Germinal center (tissue), 1 donor: ENCODE results near the gene SLC48A1.
A peak's percentile ranks its signal among the peaks of the same experiment; 100 is the strongest.

Experiments
- DNase-seq: peaks from one replicate; pipeline ENCODE4 v3.0.0; 2012; ENCODE audit warnings: mixed read lengths, low spot score

The SLC48A1 gene

DNA sequence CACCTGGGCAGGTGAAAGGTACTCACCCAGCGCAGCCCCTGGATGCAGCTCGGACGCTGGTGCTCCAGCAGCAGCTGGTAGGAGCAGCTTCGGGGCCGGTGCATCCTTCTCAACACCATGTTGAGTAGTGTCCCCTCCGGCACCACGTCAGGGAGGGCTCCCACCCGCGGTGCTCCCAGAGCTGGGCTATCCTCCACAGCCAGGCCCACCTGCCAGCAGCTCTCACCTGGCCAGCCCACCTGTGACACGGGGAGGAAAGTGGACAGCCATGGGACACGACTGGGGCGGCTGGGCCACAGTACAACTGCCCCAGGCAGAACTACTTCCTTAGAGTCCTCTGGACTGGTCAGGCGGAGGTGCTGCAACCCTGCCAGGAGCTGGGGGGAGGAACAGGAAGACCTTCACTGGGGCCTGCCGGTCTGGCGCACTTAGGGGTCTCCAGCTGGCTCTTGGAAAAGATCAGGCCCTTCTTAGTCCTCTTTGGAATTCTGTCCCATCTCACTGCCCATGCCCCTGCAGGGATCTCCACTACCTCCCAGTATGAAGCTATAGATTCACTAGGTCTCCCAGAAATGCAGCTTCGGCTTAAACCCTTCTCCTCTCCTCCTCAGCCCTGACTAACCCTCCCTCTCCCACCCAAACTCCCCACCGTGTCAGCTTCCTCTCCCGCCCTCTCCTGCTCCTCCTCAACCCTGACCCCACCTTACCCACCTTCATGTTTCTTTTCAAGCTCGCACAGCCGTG lies 15.0 kb upstream of the SLC48A1 start:
- no peak for DNase-seq

DNA sequence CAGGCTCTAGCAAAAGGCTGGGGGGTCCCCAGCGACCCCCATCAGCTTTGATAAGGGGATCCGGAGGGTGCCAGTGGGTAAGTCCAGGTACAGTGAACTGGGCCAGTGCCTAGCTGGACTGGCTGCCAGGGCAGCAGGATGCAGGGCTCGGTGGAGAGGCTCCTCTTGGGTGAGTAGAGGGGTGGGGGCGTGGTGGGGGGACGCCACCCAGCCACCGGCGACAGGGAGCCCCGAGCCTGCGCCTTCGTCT lies 14.5 kb upstream of the SLC48A1 start:
- DNase-seq, result no peak

DNA sequence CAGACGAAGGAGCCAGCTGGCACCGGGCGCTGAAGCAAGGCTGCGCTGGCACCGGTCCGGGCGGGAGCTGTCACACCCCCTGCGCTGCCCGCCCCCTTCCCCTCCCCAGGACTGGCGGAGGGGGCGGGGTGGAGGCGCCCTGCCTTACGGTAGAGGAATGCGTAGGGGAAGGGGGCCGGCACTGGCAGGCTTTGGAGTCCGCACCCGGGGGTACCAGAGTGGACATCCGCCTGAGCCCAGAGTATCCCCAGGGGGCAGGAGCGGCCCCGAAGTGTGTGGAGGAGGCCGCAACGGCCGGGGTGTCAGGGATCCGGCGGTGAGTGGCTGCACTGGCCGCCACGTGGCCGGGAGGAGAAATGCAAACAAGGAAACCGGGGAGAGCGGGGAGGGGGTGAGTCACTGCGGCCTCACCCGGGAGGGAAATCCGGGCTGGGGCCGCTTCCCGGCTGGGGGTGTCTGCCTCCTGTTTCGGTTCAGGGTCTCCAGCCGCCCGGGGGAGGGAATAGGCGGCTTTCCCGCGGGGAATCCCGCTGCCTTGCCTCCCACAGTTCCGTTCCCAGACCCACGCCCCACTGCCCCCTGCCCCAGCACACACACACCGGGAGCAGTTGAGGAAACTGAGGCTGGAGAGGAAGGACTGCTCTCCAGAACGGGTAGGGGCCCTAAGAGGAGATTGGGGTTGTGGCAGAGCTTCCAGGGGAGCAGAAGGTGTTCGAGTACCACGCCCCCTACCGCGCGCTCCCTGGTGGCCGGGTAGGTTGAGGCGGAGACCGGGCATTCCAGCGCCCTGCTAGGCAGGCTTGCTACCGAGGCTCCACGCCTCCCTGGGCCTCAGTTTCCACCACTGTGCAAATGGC lies 14.0 kb upstream of the SLC48A1 start, which contains the start of gene RAPGEF3:
Gene RAPGEF3 (minus strand): TSS at position 47 of the 857 bp plus-strand sequence. CDS start 324 bp downstream, outside the sequence.
- peak; percentile 81 for DNase-seq

DNA sequence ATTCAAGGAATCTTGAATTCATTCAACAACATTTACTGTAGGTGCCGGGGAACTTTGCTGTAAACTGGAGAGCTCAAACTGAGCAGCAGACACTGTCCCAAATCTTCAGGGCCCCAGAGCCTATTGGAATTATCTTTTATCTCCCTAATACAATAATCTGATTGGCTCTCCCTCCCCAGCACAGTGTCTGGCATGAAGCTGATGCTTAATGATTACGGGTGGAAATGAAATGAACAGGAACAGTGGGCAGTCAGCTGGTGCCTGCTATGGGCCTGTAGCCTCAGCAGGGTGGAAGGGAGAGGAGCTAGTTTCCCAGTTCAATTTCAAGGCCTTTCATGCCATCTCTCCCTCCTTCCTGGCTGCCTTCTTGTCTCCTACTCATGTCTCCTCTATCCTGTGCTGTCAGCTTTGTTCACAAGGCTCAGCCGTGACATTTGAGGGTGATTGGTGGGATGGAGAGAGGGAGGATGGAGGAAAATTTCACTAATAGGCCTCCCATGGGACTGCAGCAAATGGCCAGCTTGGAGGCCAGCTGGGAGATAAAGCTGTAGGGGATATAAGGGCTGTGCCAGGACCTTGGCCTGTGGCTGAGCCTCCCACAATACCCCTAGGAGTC lies 10.1 kb upstream of the SLC48A1 start:
- DNase-seq, result no peak

DNA sequence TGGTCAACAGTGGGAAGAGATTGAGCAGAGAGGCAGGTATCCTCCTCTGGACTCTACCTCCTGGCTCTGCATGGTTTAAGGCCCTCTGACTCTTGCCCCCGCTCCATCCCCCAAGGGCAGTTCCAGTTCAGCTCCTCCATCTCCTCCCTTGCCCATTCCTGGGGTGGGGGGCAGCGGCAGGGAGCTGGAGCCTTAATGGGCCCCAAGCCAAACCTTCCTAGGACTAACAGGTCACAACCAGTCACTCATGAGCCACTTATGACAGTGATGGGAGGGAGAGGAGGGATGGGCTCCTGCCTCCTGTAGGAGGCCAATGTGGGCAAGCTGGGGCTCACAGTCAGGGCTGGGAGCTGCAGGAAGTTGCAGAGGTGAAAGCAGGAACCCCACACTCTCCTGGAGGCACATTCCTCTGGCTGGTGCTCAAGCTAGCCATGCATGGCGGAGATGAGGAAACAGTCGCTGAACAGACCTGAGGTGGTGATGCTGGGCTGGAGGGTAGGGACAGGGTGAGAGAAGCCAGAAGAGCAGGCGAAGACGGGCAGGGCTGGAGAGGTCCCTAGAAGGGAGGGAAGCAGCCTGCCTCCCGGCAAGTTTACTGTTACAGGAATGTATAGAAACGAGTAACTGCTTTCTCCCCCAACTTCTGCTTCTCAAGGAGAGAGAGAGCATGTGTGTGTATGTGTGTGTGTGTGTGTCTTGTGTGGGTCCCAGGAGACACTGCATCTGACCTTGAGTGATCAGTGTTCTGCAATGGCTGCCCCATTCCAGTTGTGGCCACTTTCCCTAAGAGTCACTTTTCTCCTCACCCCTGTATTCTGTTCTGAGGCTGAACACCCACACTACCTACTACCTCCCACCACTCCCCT lies 9.3 kb upstream of the SLC48A1 start:
- DNase-seq, result no peak

DNA sequence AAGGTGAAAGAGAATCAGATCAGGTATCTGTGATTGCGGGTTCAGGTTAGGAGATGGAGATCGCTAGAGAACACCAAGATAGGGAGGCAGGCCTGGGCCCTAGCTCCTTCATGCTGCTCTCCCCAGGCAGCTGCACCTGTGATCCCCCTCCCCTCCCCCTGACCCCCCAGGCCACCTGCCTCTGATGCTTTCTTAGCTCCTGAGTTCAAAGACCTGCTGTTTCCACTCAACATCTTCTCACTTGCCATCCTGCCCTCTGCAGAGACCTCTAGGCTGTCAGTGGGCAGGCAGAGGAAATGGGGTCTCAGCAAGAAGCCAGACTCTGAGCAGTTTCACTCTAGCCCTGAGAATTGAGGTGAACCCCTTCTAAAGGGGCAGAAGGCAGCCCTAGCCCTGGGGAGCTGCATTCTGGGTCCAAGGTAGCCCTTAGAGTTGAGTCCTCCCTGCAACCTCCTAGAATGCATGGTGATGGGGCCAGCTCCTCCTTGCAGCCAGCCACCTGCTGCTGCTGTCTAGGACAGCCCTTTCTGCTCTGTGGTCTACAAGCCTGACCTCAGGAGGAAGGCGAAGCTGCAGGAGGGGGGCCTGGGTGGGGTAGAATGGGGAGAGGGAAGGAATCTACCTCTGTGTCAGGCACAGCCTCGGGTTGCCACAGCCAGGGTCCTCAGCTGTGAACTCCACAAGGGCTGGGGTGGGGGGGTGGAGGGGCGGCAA lies 6.4 kb upstream of the SLC48A1 start:
- DNase-seq, result no peak

DNA sequence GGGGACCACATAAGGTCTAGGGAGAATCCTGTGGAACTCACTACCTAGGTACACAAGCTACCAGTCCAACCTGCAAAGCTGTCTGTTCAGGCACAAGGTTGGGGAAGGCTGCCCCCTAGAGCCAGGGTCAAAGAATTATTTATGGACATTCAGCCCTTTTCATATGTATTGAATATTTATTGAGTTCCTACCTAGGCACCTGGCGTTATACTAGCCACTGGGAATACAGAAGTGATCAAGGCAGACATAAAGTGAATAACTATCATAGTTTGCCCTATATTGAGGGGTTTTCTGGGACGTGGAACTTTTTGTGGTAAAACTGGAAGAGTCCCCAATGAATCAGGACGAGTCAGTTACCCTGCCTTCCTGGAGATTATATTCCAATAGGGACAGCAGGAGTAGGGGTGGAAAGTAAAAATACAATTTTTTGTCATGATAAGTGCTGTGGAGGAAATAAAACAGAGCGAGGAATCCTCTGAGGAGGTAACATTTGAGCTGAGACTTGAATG lies 5.8 kb upstream of the SLC48A1 start:
- DNase-seq, result peak; percentile 57

DNA sequence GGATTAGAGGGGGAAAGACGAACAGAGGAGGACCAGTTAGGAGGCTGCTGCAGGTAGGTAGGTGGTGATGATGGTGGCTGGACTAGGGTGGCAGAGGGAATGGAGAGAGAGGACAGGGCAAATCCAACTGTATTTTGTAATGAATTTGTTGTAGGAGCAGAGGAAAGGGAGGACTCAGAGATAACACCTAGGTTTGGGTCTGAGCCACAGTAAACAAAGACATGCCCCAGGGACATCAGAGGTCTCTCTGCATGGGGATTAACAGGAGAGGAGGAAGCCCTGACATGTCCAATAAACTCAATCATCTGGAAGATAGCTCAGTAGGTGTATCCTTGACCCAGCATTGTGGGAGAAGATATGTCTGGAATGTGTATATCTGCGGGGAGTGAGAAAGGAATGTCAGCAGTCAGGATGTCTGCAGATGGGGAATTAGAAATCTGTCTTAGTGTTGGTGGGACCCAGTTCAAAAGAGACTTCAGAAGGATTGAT lies 4.7 kb upstream of the SLC48A1 start:
- DNase-seq, result no peak

DNA sequence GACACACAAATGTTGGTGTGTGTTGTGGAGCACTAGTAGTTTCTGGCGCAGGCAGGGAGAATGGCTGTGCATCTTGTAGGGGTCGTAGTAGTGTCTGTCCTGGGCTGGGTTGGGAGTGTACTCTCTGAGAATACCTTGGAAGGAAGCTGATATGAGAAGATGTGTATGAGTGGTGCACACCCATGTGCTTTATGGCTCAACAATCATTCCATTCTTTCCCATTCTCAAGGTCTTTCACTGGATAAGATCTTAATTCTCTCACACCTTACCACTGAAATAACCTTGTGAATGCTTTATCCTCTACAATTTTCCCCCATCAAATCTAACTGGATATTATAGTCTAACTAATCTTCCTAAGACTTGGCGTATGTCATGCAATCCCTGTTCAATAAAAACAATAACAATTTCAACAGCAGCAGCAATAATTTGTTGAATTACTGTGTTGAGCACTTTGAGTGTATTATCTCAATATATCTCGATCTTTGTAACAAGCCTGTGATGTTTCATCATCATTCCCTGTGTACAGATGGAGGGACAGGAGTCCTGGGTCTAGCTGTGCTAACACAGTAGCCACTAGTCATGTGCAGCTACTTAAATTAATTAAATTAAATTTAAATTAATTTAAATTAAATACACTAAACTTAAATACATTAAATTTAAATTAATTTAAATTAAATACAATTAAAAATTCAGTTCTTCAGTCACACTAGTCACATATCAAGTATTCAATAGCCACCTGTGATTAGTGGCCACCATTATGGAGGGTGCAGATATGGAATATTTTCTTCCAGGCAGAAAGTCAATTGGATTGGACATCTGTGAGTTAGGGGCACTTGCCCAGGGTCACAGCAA lies 3.6 kb upstream of the SLC48A1 start:
- no peak for DNase-seq

DNA sequence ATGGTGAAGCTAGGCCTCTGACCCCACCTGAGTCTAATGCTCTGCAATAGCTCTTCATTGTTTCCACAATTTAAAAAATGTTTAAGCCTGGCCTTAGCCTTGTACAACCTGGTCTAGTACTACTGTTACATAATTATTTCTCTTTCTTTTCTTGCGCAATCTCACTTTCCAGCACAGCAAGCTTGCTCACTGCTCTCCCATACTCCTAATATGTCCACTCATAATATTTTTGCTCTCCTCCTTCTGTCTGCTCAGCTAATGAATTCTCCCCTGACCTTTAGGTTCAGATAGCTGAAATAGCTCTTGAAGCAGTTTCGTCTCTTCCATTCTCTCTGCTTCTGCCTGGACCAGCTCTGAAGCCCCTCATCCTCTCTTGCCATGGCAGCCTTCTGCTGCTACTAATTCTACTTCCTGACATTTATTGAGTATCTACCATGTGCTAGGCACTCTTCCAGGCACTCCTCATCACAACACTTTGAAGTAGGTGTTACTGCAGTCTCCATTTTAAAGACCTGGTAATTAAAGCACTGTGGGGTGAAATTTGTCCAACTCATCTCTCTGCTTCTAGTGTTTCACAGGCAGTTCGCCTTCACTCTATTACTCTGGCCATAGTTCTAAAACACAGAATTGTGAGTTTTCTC lies 2.8 kb upstream of the SLC48A1 start:
- no peak for DNase-seq

DNA sequence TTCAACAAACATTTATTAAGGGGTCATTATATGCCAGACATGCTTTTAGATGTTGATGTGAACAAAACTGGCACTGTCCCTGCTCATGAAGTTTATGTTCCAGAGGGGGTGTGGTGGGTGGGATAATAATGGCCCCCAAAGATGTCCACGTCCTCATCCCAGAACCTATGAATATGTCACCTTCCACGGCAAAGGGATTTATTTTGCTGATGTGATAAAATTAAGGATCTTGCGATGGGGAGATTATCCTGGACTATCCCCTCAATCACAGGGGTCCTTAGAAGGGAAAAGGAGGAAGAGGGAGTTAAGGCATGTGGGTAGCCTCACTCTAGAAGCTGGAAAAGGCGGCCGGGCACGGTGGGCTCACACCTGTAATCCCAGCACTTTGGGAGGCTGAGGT lies 1.7 kb upstream of the SLC48A1 start:
- DNase-seq, result no peak

DNA sequence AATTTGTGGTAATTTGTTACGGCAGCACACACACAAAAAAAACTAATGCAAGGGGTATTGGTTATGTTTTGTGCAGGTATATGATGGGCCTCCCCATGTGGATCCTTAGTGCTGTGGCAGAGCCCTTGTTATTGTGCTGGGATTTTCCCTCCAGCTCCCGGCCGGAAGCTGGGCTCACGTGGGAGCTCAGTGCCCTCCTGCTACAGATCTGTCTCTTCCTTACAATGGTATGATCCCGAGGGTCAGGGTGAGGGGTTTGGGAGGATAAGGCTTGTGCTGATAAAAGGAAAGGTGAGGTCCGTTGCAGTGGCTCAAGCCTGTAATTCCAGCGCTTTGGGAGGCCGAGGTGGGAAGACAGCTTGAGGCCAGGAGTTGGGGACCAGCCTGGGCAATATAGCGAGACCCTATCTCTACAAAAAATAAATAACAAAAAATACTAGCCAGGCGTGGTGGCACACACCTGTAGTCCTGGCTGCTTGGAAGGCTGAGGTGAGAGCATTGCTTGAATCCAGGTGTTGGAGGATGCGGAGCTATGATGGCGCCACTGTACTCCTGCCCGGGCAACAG lies 861 bp upstream of the SLC48A1 start:
- no peak for DNase-seq

DNA sequence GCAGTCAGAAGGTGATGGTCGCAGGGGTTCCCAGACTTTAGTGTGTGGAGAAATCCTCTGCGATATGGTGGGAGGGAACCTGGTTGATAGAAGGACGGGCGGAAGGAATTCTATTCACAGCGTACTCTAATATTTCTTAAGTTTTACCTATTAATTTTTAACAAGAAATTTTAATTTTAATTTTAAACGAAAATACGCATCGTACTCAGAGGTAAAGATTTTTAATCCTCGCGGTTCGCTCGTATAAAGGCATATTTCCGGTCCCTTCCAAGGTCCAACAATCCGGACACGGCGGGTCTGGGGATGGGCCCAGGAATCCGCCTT lies 338 bp upstream of the SLC48A1 start:
- DNase-seq, result no peak

DNA sequence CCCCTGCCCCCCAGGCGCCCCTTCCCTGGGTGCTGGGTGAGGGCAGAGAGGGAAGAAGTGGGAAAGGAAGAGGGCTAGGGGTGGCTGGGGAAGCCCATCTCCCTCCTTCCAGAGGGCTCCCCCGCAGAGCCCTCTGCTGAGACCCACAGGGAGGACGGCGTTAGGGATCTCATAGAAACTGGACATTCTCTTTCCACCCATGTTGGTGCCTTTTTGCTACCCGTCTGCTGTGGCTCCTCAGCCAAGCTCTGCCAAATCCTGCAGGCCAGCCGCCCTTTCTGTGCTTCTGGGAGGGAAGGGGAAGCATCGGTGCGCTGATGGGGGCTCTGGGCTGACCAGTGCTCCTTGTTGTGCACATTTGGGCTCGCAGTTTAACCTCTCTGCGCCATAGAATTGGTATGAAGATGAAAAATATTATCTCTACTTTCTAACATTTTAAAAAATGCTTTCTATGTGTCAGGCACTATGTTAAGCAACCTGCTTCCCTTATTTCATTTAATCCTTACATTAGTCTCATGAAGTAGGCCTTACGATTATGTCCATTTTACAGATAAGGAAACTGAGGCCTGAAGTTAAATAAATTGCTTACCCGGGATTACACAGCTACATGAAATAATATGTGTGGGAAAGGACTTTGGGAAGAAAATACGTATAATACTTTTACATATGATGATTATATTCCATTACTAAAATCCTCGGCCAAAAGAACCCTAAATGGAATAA lies 981 bp downstream of the SLC48A1 start:
- no peak for DNase-seq

DNA sequence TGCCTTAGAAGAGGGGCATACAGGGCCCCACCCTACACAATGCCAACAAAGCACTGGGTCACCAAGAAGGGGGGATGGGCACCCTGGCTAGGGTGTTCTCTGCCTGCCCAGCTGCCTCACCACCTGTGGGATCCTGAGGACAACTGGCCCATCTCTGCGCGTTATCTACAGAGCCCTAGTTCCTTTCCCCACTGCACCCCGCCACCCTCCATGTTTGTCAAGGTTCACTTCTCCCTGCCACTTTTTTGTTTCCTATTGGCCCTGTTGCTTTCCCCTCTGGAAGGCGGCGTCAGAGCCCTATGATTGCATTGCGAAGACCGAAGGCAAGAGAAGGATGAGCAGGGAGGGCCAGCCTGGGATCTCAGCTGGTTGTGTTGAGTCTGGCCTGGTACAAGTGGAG lies 1.6 kb downstream of the SLC48A1 start:
- DNase-seq, result no peak

DNA sequence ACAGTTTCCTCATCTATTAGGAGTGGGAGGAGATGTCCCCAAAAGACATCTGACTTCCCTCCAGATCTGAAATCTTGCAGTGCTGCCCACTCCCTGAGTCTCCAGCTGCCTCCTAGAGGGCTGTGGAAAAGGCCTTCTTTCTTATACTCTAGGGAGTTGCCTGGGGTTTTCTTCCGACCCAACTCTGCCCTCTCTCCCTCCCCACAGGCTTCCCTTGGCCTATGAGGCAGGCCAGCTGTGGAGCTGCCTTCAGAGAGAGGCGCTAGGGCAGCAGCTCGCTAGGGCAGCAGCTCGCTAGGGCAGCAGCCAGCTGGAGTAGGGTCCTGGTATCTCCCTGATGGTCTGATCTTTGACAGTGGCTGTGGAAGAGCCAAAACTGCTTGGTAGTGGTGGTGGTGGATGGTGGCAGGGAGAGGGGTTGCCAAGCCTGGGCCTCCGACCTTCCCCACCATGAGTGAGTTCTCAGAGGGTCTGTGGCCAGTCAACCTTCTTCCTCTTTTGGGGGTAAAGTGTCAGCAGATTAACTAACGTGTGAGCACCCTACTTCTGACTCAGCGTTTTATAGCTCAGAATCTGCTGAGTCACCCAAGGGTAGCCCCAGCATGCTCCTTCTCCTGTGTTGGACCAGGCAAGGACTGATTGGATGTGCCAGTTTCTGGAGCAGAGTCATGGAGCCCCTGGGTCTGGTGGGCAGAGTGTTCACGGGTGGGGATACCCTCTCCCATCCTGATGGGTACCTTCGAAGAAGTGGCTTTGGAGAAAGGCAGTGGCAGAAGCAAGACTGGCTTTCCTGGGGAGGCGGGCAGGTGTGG lies 2.3 kb downstream of the SLC48A1 start:
- DNase-seq, result no peak

DNA sequence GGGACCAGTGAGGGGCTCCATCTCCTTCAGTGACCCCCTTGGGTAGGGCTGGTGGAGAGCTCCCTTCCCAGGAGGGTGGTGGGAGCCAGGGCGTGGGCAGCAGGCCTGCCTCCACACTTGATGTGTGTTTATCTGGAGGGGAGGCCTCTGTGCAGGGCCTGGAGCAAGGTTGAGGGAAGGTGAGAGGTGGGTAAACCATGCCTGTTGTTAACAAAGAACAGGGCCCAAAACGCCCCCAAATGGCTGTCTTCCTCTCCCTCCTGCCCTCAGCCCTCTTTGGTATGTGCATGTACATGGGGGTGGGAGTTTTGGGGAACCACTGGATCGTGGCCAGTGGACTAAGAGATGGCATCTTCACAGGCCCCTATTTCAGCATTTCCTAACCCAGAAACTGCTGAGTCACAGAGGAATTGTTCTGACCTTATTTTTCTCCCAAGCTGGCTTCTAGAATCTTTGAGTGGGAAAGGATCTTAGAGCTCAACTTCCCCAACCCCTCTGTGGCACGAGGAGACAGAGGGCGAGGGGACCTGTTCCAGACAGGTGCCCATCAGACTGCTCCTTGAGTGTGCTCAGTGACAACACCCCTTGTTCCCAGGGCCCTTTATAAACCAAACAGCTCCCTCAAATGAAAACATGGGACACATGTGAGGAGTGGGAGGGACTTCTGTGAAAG lies 3.6 kb downstream of the SLC48A1 start:
- DNase-seq, result no peak
